K562 (cell line): ENCODE results near the gene HMX2. TPM values are rescaled to one million over a fixed set of nuclear protein-coding genes. Genes with fewer than 3 reads are reported as not detected.

ENCODE experiments used
- ATAC-seq: fragments of 200-7000 bp; cut with Tn5 transposase; 3 replicates; pipeline ENCODE4 v1.9.1; 2020; ENCODE audit warnings: moderate library complexity
- BruUV-seq: library from RNA; stranded (reverse); fragments of 400-500 nt; replicated peaks from 2 replicates; lab custom pipeline; 2021; lab: Mats Ljungman, UMichigan
- CTCF ChIA-PET: fragments of 300-600 bp; formaldehyde crosslinking; extraction: SDS; loops from one replicate; lab custom pipeline; 2021; ENCODE audit warnings: low intra/inter-chr PET ratio; lab: Yijun Ruan, JAX
- POLR2A ChIA-PET: fragments of 300-600, 350-650 bp; sonication (Branson Sonifier 250); formaldehyde crosslinking; extraction: SDS; loops from one replicate; lab custom pipeline; 2021; ENCODE audit warnings: antibody characterized with exemption, inconsistent platforms; lab: Yijun Ruan, JAX
- DNase-seq, 4 experiments: peaks; one replicate each; pipeline versions ENCODE4 v3.0.0 to v3.0.0-alpha.2; 2011 to 2018; ENCODE audit warnings: low spot score in 3 of 4, mixed read lengths in 3 of 4; ENCODE audit errors: extremely low read depth in 1 of 4
- FAIRE-seq: peaks from 2 replicates; lab custom pipeline; 2011; peaks lifted over from hg19 to GRCh38; lab: Jason Lieb, UNC
- H2AFZ ChIP-seq: 2 replicates; pipeline ENCODE4 v1.6.0; 2011; ENCODE audit warnings: low read depth, low read length, control low read depth, inconsistent platforms
- H3K27ac ChIP-seq: fragments of 200-600 bp; 3 replicates; pipeline ENCODE4 v1.8.0; 2011; ENCODE audit warnings: low read depth, mild to moderate bottlenecking, control low read depth, inconsistent platforms, low read length, moderate library complexity, mixed read lengths; ENCODE audit errors: extremely low read depth
- H3K27me3 ChIP-seq, 2 experiments: fragments of 300-600 bp in 1 of 2; 2 replicates in 1 of 2; 3 replicates in 1 of 2; pipeline versions ENCODE4 v1.6.0 to v1.8.0; 2011; ENCODE audit warnings: inconsistent platforms in 2 of 2, low read length in 2 of 2, mild to moderate bottlenecking in 1 of 2, mixed read lengths in 1 of 2, moderate library complexity in 1 of 2; ENCODE audit not compliant: control insufficient read depth in 2 of 2, insufficient read depth in 2 of 2
- H3K36me3 ChIP-seq: fragments of 300-600 bp; 3 replicates; pipeline ENCODE4 v1.8.0; 2011; ENCODE audit warnings: mild to moderate bottlenecking, low read length, inconsistent platforms; ENCODE audit not compliant: control insufficient read depth, insufficient read depth
- H3K4me1 ChIP-seq, 2 experiments: fragments of 200-600 bp in 1 of 2; replicated peaks in 1 of 2; 2 replicates in 1 of 2; 3 replicates in 1 of 2; pipeline versions ENCODE4 v1.5.1 to v1.8.0; 2011; ENCODE audit warnings: inconsistent platforms in 2 of 2, low read length in 2 of 2, mild to moderate bottlenecking in 1 of 2, mixed read lengths in 1 of 2, moderate library complexity in 1 of 2; ENCODE audit not compliant: control insufficient read depth in 2 of 2, insufficient read depth in 2 of 2
- H3K4me2 ChIP-seq: 2 replicates; pipeline ENCODE4 v1.6.1; 2011; ENCODE audit warnings: low read length, control low read depth, inconsistent platforms, mixed read lengths; ENCODE audit not compliant: insufficient read depth
- H3K4me3 ChIP-seq: fragments of 200-600 bp; sonication (generic), shearing (Covaris generic); 2 replicates; pipeline ENCODE4 v1.5.1; 2016; ENCODE audit warnings: control low read depth, inconsistent platforms
- H3K79me2 ChIP-seq: fragments of 200-600 bp; 3 replicates; pipeline ENCODE4 v1.8.0; 2011; ENCODE audit warnings: low read length, inconsistent platforms; ENCODE audit not compliant: control insufficient read depth, insufficient read depth
- H3K9ac ChIP-seq, 2 experiments: 2 replicates each; pipeline versions ENCODE4 v1.6.0 to v1.6.1; 2011; ENCODE audit warnings: low read depth in 2 of 2, low read length in 2 of 2, control low read depth in 1 of 2, inconsistent platforms in 1 of 2, mild to moderate bottlenecking in 1 of 2, mixed read lengths in 1 of 2; ENCODE audit not compliant: insufficient read depth in 1 of 2
- H3K9me1 ChIP-seq: one replicate; pipeline ENCODE4 v1.6.0; 2011; ENCODE audit warnings: inconsistent platforms, mild to moderate bottlenecking, low read length, moderate library complexity; ENCODE audit not compliant: control insufficient read depth, insufficient read depth
- H3K9me3 ChIP-seq: replicated peaks from 2 replicates; pipeline ENCODE4 v1.5.1; 2011; ENCODE audit warnings: low read depth, low read length, inconsistent platforms; ENCODE audit not compliant: control insufficient read depth, insufficient read depth
- H4K20me1 ChIP-seq: replicated peaks from 2 replicates; pipeline ENCODE4 v1.6.1; 2011; ENCODE audit warnings: low read length, inconsistent platforms, mixed read lengths; ENCODE audit not compliant: control insufficient read depth, insufficient read depth
- ERF ChIP-seq: fragments of 450-650 bp; formaldehyde crosslinking; IDR thresholded peaks from 2 replicates; pipeline ENCODE4 v1.4.0; 2020; ENCODE audit warnings: mild to moderate bottlenecking, mixed read lengths
- KLF10 ChIP-seq: fragments of 250-450 bp; sonication (Bioruptor Pico); IDR thresholded peaks from 2 replicates; pipeline ENCODE4 v1.6.1; 2021; ENCODE audit warnings: matching md5 sums
- MTF1 ChIP-seq: fragments of 250-450 bp; sonication (Bioruptor Pico); IDR thresholded peaks from 2 replicates; pipeline ENCODE4 v1.9.0; 2021; ENCODE audit warnings: moderate library complexity, mild to moderate bottlenecking, inconsistent platforms, borderline replicate concordance
- POLR2A ChIP-seq: fragments of 450-650 bp; conservative IDR thresholded peaks from 2 replicates; pipeline ENCODE4 v1.6.1; 2016
- POLR2G ChIP-seq: fragments of 200-400 bp; formaldehyde crosslinking; IDR thresholded peaks from 2 replicates; pipeline ENCODE4 v1.6.1; 2017; ENCODE audit warnings: low read depth, mild to moderate bottlenecking, antibody characterized with exemption, low read length, moderate library complexity
- POLR3G ChIP-seq: IDR thresholded peaks from 2 replicates; pipeline ENCODE4 v1.6.1; 2011; ENCODE audit not compliant: insufficient read length, insufficient replicate concordance; ENCODE audit errors: extremely low read depth
- RBFOX2 ChIP-seq: fragments of 200-400 bp; formaldehyde crosslinking; IDR thresholded peaks from 2 replicates; pipeline ENCODE4 v1.6.1; 2017; ENCODE audit warnings: low read depth, mild to moderate bottlenecking, low read length, moderate library complexity
- RBM22 ChIP-seq: fragments of 200-400 bp; formaldehyde crosslinking; IDR thresholded peaks from 2 replicates; pipeline ENCODE4 v1.6.1; 2018; ENCODE audit warnings: low read length, low read depth; ENCODE audit not compliant: poor library complexity, severe bottlenecking
- SUPT5H ChIP-seq: fragments of 450-650 bp; IDR thresholded peaks from 2 replicates; pipeline ENCODE4 v1.6.1; 2016
- TRIM28 ChIP-seq: fragments of 450-650 bp; IDR thresholded peaks from 2 replicates; pipeline ENCODE4 v1.6.1; 2017
- ZNF699 ChIP-seq: fragments of 250-450 bp; sonication (Bioruptor Pico); IDR thresholded peaks from 2 replicates; pipeline ENCODE4 v1.8.0; 2021; ENCODE audit warnings: mild to moderate bottlenecking, moderate library complexity; ENCODE audit not compliant: insufficient replicate concordance
- WGBS: fragments of 100-300 bp; shearing (Covaris generic); methylation state at CpG from one replicate; pipeline ENCODE4 v1.1.6; 2016; ENCODE audit warnings: low coverage, mixed read lengths; ENCODE audit not compliant: insufficient coverage; ENCODE audit errors: missing lambda C conversion rate; 5-methylcytosine and 5-hydroxymethylcytosine counted together
- in situ Hi-C: fragments of 300-500 bp; cut with MboI; formaldehyde crosslinking; loops from 4 replicates; pipeline ENCODE4 v1.15.0; 2018; ENCODE audit warnings: inconsistent platforms, mixed read lengths
- intact Hi-C: fragments of 100-400 bp; cut with micrococcal nuclease; formaldehyde crosslinking; loops from 2 replicates; pipeline ENCODE4 v1.14.2; 2022
- polyA plus RNA-seq, 8 experiments: library from polyadenylated mRNA; depleted of rRNA in 4 of 8; stranded (reverse) in 5 of 8; unstranded in 3 of 8; fragments of >200 nt; fragmentation: Nextera tagmentation in 2 of 8; fragmentation: Illumina TruSeq in 1 of 8; extraction: Ambion mirVana in 2 of 8; extraction: Trizol in 1 of 8; gene quantifications; 2 replicates each; pipeline versions ENCODE4 v1.2.1 to v1.2.3, GENCODE V29; 2011 to 2014; ENCODE audit warnings: inconsistent platforms in 1 of 8, missing spikeins in 1 of 8
- total RNA-seq, 7 experiments: library from RNA; depleted of rRNA in 6 of 7; stranded (reverse); fragments of >200 nt in 6 of 7; fragmentation: Illumina TruSeq in 2 of 7; extraction: Trizol in 2 of 7; gene quantifications; 2 replicates each; pipeline versions ENCODE4 v1.2.1 to v1.2.3, GENCODE V29; 2011 to 2021; ENCODE audit warnings: low replicate concordance in 1 of 7
- TF ChIP-seq, protein P1 (sequence below): sonication (generic); formaldehyde crosslinking; IDR thresholded peaks from 2 replicates; pipeline ENCODE4 v1.8.0; 2022; ENCODE audit warnings: mild to moderate bottlenecking, missing genetic modification reagents
- TF ChIP-seq, protein P2 (sequence below): sonication (generic); formaldehyde crosslinking; IDR thresholded peaks from 2 replicates; pipeline ENCODE4 v1.8.0; 2022; ENCODE audit warnings: mild to moderate bottlenecking, missing genetic modification reagents

The HMX2 gene
- total and polyA plus RNA-seq, 9 of the 15 experiments (the other 6 are each of a cell fraction or from before 2014, with no cell fraction given), result 0.07 to 0.58 (median 0.09) TPM; not detected in 2

DNA sequence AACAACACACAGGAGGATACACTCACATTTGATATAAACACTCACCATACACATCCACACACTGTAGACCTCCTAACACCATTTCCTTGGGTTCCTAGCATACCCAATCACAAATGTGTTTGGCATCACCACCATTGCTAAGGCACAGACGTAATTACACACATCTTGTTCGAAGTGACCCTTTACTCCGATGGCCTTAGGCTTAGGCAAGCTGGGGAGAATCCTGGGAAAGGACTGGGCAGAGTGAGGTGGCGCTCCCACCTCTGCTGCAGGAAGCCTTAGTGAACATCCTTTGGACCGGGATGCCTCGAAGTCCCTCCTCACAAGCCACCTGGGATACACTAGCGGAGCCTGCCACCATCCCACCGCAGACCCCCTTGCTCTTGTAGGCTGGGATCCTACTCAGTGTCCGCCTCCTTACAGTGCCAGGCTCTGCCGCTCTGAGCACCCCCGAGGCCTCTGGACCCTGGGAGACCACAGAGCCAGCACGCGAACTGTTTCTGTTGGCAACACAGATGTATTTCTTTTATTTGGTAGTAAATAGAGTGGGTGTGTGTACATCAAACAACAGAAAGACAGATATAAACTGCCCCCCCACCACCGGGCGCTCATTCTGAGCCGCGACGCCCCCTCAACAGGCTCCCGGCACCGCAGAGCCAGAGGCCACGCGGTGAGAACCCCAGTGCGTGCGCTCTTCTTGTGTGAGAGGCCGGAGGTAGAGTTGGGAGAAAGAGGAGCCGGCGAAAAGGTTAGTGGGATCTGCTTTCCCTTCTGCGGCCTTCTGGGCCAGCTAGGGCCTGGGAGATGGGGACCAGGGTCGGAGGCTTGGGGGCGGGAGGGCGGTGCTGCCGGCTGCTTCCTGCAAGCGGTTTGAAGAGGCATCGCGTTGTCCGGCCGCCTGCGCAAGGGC is 5.9 kb upstream of the HMX2 start:
- peaks cover 43% of the 10 kb centered on the region for H3K79me2 ChIP-seq
- H3K9me1 ChIP-seq, result no peaks in the 10 kb centered on the region
- H2AFZ ChIP-seq, result no peak overlapping the region
- peaks cover 14 to 15% of the 10 kb centered on the region in 2 experiments for H3K4me1 ChIP-seq
- intact Hi-C loops (no loop called here), in situ Hi-C loops (no loop called here)
- H3K27me3 ChIP-seq, result no peaks in the 10 kb centered on the region
- BruUV-seq, result no TSS peak
- H3K9me3 ChIP-seq, result no peaks in the 10 kb centered on the region
- no peak overlapping the region for H3K4me2 ChIP-seq
- CTCF ChIA-PET, result no interaction called here
- FAIRE-seq (no peak), DNase-seq (no peak), ATAC-seq (no peak)
- TF ChIP-seq MTF1 (no peak), ERF (CRISPR knock-in tag) (no peak), POLR2A (peak; percentile 57), POLR3G (no peak), SUPT5H (peak; percentile 11; the same call in 1 of the 2 replicates), RBFOX2 (peak; percentile 61), RBM22 (peak; percentile 67), KLF10 (CRISPR knock-in tag) (no peak), TRIM28 (no peak), POLR2G (peak; percentile 78), ZNF699 (CRISPR knock-in tag) (no peak)
- TF ChIP-seq, protein P1, sequence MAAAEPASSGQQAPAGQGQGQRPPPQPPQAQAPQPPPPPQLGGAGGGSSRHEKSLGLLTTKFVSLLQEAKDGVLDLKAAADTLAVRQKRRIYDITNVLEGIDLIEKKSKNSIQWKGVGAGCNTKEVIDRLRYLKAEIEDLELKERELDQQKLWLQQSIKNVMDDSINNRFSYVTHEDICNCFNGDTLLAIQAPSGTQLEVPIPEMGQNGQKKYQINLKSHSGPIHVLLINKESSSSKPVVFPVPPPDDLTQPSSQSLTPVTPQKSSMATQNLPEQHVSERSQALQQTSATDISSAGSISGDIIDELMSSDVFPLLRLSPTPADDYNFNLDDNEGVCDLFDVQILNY (CRISPR knock-in tag), result no peak
- TF ChIP-seq, protein P2, sequence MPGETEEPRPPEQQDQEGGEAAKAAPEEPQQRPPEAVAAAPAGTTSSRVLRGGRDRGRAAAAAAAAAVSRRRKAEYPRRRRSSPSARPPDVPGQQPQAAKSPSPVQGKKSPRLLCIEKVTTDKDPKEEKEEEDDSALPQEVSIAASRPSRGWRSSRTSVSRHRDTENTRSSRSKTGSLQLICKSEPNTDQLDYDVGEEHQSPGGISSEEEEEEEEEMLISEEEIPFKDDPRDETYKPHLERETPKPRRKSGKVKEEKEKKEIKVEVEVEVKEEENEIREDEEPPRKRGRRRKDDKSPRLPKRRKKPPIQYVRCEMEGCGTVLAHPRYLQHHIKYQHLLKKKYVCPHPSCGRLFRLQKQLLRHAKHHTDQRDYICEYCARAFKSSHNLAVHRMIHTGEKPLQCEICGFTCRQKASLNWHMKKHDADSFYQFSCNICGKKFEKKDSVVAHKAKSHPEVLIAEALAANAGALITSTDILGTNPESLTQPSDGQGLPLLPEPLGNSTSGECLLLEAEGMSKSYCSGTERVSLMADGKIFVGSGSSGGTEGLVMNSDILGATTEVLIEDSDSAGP (CRISPR knock-in tag), result no peak
- no peak overlapping the region for H3K4me3 ChIP-seq
- H3K27ac ChIP-seq, result no peak overlapping the region
- WGBS, result 97% methylated on average over 11 of the region's 38 CpGs
- POLR2A ChIA-PET, result interaction anchor here (4.9 kb wide), 1 partner anchor 12 kb away, joined by 34 read pairs; the partner anchor contains the start of gene BUB3
- peaks cover 45% of the 10 kb centered on the region for H3K36me3 ChIP-seq
- no peak overlapping the region for H3K9ac ChIP-seq
- H4K20me1 ChIP-seq, result peaks cover 7% of the 10 kb centered on the region; the same call in 1 of the 2 replicates
